H1 (cell line): ENCODE results near the gene CFAP141. TPM values are rescaled to one million over a fixed set of nuclear protein-coding genes. Genes with fewer than 3 reads are reported as not detected.

Experiments used
- CBX5 ChIP-seq: fragments of 300-800, 300-1000 bp; sonication (generic); IDR thresholded peaks from 2 replicates; pipeline ENCODE4 v1.7.1; 2016; ENCODE audit warnings: antibody characterized with exemption, low read length, low read depth
- CTBP2 ChIP-seq: IDR thresholded peaks from 2 replicates; pipeline ENCODE4 v1.7.0; 2011; ENCODE audit warnings: borderline replicate concordance, mild to moderate bottlenecking, moderate library complexity, mixed read lengths, low read length; ENCODE audit not compliant: insufficient read depth, insufficient read length
- FOSL1 ChIP-seq: IDR thresholded peaks from 2 replicates; pipeline ENCODE4 v1.6.1; 2011; ENCODE audit warnings: mild to moderate bottlenecking, low read depth, low read length, moderate library complexity; ENCODE audit not compliant: insufficient read depth
- RFX5 ChIP-seq: IDR thresholded peaks from 2 replicates; pipeline ENCODE4 v1.6.1; 2011; ENCODE audit warnings: low read depth, low read length, improper control_type of control experiment, borderline replicate concordance
- polyA plus RNA-seq, 7 experiments: library from polyadenylated mRNA; depleted of rRNA in 3 of 7; stranded (reverse) in 5 of 7; unstranded in 2 of 7; fragments of >200 nt in 5 of 7; fragments of 200-250 nt in 2 of 7; gene quantifications; 1 replicate in 5 of 7; 2 replicates in 1 of 7; 4 replicates in 1 of 7; pipeline versions ENCODE4 v1.2.1 to v1.2.3, GENCODE V29; 2011 to 2013; ENCODE audit warnings: missing spikeins in 2 of 7, mixed read lengths in 2 of 7
- total RNA-seq: library from RNA; stranded (reverse); fragmentation: NEBNext Ultra II Directional; extraction: Animal tissue kit (Norgen Biotek cat#: 25700); gene quantifications from 2 replicates; pipeline ENCODE4 v1.2.1, GENCODE V29; 2021

CFAP141 gene
- total and polyA plus RNA-seq, 2 of the 8 experiments (the other 6 are each of a cell fraction or from before 2014, with no cell fraction given): not detected

DNA sequence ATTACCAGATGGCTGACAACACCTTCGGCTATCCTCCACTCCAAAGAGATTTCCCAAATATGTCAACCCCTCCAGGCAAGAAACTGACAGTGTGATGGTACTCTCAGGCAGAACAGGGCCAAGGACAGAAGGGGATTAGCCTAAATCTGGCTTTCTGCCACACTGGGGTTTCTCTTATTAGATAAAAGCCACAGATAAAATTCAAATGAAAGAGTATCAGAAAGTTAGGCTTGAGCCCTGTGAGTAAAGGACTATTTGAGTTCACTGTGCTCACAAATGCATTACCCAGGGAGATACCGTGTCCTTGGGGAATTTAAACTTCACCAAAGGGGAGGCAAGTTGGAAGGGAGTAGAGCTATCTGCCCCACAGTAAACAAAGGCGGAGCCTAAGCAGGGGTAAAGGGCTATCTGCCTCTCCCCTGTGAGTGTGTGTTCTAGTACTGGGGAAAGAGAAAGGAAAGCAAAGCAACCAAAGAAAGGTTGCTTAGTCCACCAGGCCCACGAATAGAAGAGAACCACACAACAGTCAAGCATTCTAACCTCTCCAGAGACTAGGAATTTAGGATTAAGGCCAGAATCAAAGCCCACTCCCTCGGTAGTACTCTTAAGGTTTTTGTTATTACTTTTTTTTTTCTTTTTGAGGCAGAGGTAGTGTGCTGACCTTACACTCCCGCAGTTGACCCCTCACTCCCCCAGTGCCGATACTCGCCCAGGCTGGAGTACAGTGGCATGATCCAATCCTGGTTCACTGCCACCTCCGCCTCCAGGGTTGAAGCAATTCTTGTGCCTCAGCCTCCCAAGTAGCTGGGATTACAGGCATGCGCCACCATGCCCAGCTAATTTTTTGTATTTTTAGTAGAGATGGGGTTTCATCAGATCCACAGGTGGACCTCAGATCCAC lies 27.0 kb downstream of the CFAP141 start (continued):
- TF ChIP-seq FOSL1 (no peak), RFX5 (no peak), CBX5 (no peak), CTBP2 (no peak)
- TF ChIP-seq, all 59 proteins: peak for 0
